Retinal pigment epithelial cell (primary cell): ENCODE data around the gene SGSH.
A peak's percentile ranks its signal among the peaks of the same experiment; 100 is the strongest.

Experiments
- DNase-seq: peaks from one replicate; pipeline ENCODE4 v3.0.0-alpha.2; 2010; ENCODE audit warnings: low read depth
- H3K4me3 ChIP-seq: 2 replicates; pipeline ENCODE4 v1.5.1; 2011; ENCODE audit warnings: mild to moderate bottlenecking, low read length, control low read depth, moderate library complexity
- CTCF ChIP-seq: conservative IDR thresholded peaks from 2 replicates; pipeline ENCODE4 v1.5.1; 2011; ENCODE audit warnings: low read depth, low read length, control low read depth, inconsistent platforms

Gene SGSH

GRCh38 chr17:80252871-80253270 lies 32.7 kb upstream of the SGSH start:
- no peak for DNase-seq
- peak; percentile 61 for TF ChIP-seq CTCF
- no peak overlapping the region for H3K4me3 ChIP-seq

- TF ChIP-seq CTCF = no peak
- no peak overlapping the region for H3K4me3 ChIP-seq
- DNase-seq = no peak
Measured at GRCh38 chr17:80251966-80252365, 31.8 kb upstream of the SGSH start.

GRCh38 chr17:80248894-80249710 lies 29.0 kb upstream of the SGSH start:
- no peak overlapping the region for H3K4me3 ChIP-seq
- TF ChIP-seq CTCF = no peak
- DNase-seq = no peak

GRCh38 chr17:80248001-80248893 lies 28.1 kb upstream of the SGSH start:
- no peak for DNase-seq
- no peak for TF ChIP-seq CTCF
- no peak overlapping the region for H3K4me3 ChIP-seq

GRCh38 chr17:80247561-80247960 lies 27.4 kb upstream of the SGSH start:
- no peak for TF ChIP-seq CTCF
- H3K4me3 ChIP-seq = no peak overlapping the region
- DNase-seq = no peak

GRCh38 chr17:80246726-80247125 lies 26.6 kb upstream of the SGSH start:
- H3K4me3 ChIP-seq = no peak overlapping the region
- DNase-seq = no peak
- no peak for TF ChIP-seq CTCF
